ENCODE measurements around the gene TBL1XR1. TPM values are rescaled to one million over a fixed set of nuclear protein-coding genes. Genes with fewer than 3 reads are reported as not detected.

Gene TBL1XR1
- total RNA-seq, 1 experiment from 2014 or later, result 127 TPM

DNA sequence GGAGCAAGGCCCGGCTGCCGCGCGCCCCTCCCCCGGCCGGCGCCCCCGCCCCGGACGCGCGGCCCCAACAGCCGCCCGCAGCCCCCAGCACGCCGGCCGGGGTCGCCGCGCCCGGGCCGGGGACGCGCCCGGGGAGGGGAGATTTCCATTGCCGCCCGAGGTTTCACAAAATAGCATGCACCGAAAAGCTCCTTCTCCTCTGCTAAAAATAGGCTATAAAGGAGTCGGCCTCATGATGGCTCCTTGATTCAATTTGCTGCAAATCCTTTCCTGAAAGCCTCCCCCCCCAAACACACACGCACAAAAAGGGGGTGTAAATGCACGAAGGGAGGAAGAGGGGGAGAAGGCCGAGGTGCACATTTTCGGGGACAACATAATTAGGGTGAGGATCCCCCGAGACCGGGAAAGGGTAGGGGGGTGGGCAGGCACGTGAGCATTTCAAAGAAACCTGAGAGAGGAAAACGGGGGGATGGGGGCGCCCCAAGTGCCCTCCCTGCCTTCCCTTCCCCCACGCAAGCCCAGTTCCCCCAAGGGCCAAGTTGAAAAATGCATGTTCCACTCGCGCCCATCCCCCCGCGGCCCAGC, 734 bp downstream of the TBL1XR1 start:
- POLR2A ChIA-PET, result no interaction called here
- Histone ChIP-seq H3K27me3 (replicated peaks; ENCODE audit: control insufficient read depth, insufficient read depth, low read length) (no peaks in the 10 kb centered on the region), H3K36me3 (ENCODE audit: control insufficient read depth, insufficient read depth, low read length) (no peaks in the 10 kb centered on the region), H3K4me1 (peaks cover 18% of the 10 kb centered on the region), H3K4me3 (ENCODE audit: low read depth, low read length) (peak overlapping the region; percentile 70), H3K9me3 (no peaks in the 10 kb centered on the region)
- no peaks in the 10 kb centered on the region for H3K27me3 Mint-ChIP-seq (ENCODE audit: insufficient read depth, unreplicated experiment)
- peaks cover 22% of the 10 kb centered on the region for H3K36me3 Mint-ChIP-seq (ENCODE audit: insufficient read depth, unreplicated experiment)
- BruUV-seq (replicated peaks), result no TSS peak
- TF ChIP-seq, protein P1, sequence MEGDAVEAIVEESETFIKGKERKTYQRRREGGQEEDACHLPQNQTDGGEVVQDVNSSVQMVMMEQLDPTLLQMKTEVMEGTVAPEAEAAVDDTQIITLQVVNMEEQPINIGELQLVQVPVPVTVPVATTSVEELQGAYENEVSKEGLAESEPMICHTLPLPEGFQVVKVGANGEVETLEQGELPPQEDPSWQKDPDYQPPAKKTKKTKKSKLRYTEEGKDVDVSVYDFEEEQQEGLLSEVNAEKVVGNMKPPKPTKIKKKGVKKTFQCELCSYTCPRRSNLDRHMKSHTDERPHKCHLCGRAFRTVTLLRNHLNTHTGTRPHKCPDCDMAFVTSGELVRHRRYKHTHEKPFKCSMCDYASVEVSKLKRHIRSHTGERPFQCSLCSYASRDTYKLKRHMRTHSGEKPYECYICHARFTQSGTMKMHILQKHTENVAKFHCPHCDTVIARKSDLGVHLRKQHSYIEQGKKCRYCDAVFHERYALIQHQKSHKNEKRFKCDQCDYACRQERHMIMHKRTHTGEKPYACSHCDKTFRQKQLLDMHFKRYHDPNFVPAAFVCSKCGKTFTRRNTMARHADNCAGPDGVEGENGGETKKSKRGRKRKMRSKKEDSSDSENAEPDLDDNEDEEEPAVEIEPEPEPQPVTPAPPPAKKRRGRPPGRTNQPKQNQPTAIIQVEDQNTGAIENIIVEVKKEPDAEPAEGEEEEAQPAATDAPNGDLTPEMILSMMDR (IDR thresholded peaks at IDR 0.05; ENCODE audit: insufficient read depth in 1 of 2, low read depth in 1 of 2, low read length in 1 of 2, severe bottlenecking in 1 of 2, unreplicated experiment in 1 of 2), result no peak
- intact Hi-C loops (cut with micrococcal nuclease; ENCODE audit: unreplicated experiment), result loop anchor here (1.0 to 10.0 kb wide), 5 partner anchors 86 to 1188 kb away; no protein-coding TSS in a partner anchor
- peak in 1 of 2 experiments; percentile 37 for DNase-seq
- no peaks in the 10 kb centered on the region for H3K9me3 Mint-ChIP-seq (ENCODE audit: unreplicated experiment)
- peak overlapping the region; percentile 95 for H3K4me3 Mint-ChIP-seq (ENCODE audit: unreplicated experiment)
- H3K27ac Mint-ChIP-seq (ENCODE audit: unreplicated experiment), result peak overlapping the region; percentile 95
- CTCF ChIA-PET, result interaction anchor here (1.1 to 1.5 kb wide), 2 partner anchors 163 kb away, joined by 3 to 8 read pairs; no protein-coding TSS in a partner anchor
- peaks cover 17% of the 10 kb centered on the region for H3K4me1 Mint-ChIP-seq (ENCODE audit: low read depth, unreplicated experiment)

DNA sequence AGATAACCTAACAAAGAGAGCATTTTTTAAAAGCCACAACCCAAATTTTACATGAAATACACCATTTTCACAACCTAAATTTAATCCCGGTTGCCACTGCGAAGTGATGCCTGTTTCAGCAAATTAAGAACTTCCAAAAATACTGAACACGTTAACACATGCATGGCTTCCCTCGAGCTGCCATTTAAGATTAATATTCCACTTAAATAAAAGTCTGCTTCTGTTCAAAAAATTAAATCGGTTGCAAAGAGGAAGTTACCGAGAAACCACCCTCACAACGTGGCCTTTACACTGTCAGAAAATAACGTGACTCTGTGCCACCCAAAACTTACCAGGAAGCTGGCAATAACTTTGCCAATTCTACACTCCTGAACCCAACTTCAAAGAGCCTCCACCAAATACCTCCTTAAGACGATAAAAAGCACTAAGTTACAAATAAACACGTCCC, 1.2 kb downstream of the TBL1XR1 start:
- peak overlapping the region; percentile 70 for H3K4me3 ChIP-seq (ENCODE audit: low read depth, low read length)
- no peaks in the 10 kb centered on the region for H3K9me3 ChIP-seq
- H3K36me3 ChIP-seq (ENCODE audit: control insufficient read depth, insufficient read depth, low read length), result no peaks in the 10 kb centered on the region
- DNase-seq, result no peak
- Mint-ChIP-seq H3K36me3 (ENCODE audit: insufficient read depth, unreplicated experiment) (peaks cover 22% of the 10 kb centered on the region), H3K4me3 (ENCODE audit: unreplicated experiment) (peak overlapping the region; percentile 95), H3K9me3 (ENCODE audit: unreplicated experiment) (no peaks in the 10 kb centered on the region), H3K27me3 (ENCODE audit: insufficient read depth, unreplicated experiment) (no peaks in the 10 kb centered on the region), H3K27ac (ENCODE audit: unreplicated experiment) (peak overlapping the region; percentile 95), H3K4me1 (ENCODE audit: low read depth, unreplicated experiment) (peaks cover 22% of the 10 kb centered on the region)
- TF ChIP-seq, protein P1 (IDR thresholded peaks at IDR 0.05; ENCODE audit: insufficient read depth in 1 of 2, low read depth in 1 of 2, low read length in 1 of 2, severe bottlenecking in 1 of 2, unreplicated experiment in 1 of 2), result no peak
- intact Hi-C loops (cut with micrococcal nuclease; ENCODE audit: unreplicated experiment), result loop anchor here (5.0 to 10.0 kb wide), 2 partner anchors 86 to 1189 kb away; no protein-coding TSS in a partner anchor
- CTCF ChIA-PET, result interaction anchor here (1.5 kb wide), 1 partner anchor 164 kb away, joined by 3 read pairs; no protein-coding TSS in a partner anchor
- peaks cover 18% of the 10 kb centered on the region for H3K4me1 ChIP-seq
- H3K27me3 ChIP-seq (replicated peaks; ENCODE audit: control insufficient read depth, insufficient read depth, low read length), result no peaks in the 10 kb centered on the region
- POLR2A ChIA-PET, result no interaction called here
- no TSS peak for BruUV-seq (replicated peaks)

DNA sequence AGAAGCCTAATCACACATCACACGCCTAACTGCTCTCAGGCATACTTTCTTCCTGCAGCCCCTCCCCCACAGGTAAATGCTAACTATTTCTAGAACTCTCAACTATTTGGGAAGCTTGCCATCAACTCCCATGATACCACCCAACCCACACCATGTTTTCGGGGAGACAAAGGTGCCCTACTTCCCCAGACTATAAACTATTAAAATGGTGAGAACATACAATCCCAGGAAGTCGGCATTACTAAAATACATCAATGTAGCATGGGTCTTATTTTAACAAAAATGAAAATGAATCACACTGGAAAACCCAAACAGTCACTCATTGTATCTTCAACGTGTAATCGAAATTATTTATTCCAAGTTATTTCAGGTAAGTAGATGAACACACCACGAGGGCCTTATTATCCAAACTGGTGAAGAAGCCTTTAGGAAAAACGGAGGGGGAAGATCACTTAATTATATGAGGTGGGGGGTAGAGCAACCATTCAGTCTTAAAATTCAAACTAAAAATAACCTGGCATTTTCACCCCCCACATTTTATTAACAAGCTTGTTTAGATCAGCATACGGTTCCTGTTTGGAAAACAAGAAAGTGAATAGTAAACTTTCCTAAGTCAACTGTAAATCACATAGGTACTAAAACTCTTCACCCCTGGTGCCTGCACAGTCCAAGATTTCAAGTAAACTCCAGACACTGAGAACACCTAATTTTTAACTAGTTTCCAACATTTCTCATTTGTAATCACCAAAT, 1.9 kb downstream of the TBL1XR1 start:
- Histone ChIP-seq H3K4me3 (ENCODE audit: low read depth, low read length) (peak overlapping the region; percentile 70), H3K36me3 (ENCODE audit: control insufficient read depth, insufficient read depth, low read length) (no peaks in the 10 kb centered on the region), H3K27me3 (replicated peaks; ENCODE audit: control insufficient read depth, insufficient read depth, low read length) (no peaks in the 10 kb centered on the region), H3K4me1 (peaks cover 18% of the 10 kb centered on the region), H3K9me3 (no peaks in the 10 kb centered on the region)
- DNase-seq, result no peak
- TF ChIP-seq, protein P1 (IDR thresholded peaks at IDR 0.05; ENCODE audit: insufficient read depth in 1 of 2, low read depth in 1 of 2, low read length in 1 of 2, severe bottlenecking in 1 of 2, unreplicated experiment in 1 of 2), result no peak
- intact Hi-C loops (cut with micrococcal nuclease; ENCODE audit: unreplicated experiment), result loop anchor here (2.0 to 10.0 kb wide), 3 partner anchors 87 to 1189 kb away; no protein-coding TSS in a partner anchor
- Mint-ChIP-seq H3K9me3 (ENCODE audit: unreplicated experiment) (no peaks in the 10 kb centered on the region), H3K27me3 (ENCODE audit: insufficient read depth, unreplicated experiment) (no peaks in the 10 kb centered on the region), H3K36me3 (ENCODE audit: insufficient read depth, unreplicated experiment) (peaks cover 22% of the 10 kb centered on the region), H3K4me1 (ENCODE audit: low read depth, unreplicated experiment) (peaks cover 27% of the 10 kb centered on the region), H3K4me3 (ENCODE audit: unreplicated experiment) (peak overlapping the region; percentile 95), H3K27ac (ENCODE audit: unreplicated experiment) (peak overlapping the region; percentile 95)
- CTCF ChIA-PET, result interaction anchor here (1.5 kb wide), 1 partner anchor 164 kb away, joined by 3 read pairs; no protein-coding TSS in a partner anchor
- BruUV-seq (replicated peaks), result TSS peak; percentile 38
- POLR2A ChIA-PET, result interaction anchor here (0.6 kb wide), 1 partner anchor 24 kb away, joined by 7 read pairs; no protein-coding TSS in a partner anchor
